ENCODE measurements around the gene TANGO6.

TANGO6 gene

GRCh38 chr16:68902003-68902968 lies 59.0 kb downstream of the TANGO6 start:
- no peak overlapping the region for H3K4me3 ChIP-seq (ENCODE audit: low read length)
- DNase-seq (ENCODE audit: low read depth, low spot score) = peak; percentile 39

GRCh38 chr16:68902969-68903345 lies 59.6 kb downstream of the TANGO6 start:
- no peak for DNase-seq (ENCODE audit: low read depth, low spot score)
- H3K4me3 ChIP-seq (ENCODE audit: low read length) = no peak overlapping the region

GRCh38 chr16:68907297-68907696 lies 64.0 kb downstream of the TANGO6 start:
- no peak for DNase-seq (ENCODE audit: low read depth, low spot score)
- no peak overlapping the region for H3K4me3 ChIP-seq (ENCODE audit: low read length)

DNA sequence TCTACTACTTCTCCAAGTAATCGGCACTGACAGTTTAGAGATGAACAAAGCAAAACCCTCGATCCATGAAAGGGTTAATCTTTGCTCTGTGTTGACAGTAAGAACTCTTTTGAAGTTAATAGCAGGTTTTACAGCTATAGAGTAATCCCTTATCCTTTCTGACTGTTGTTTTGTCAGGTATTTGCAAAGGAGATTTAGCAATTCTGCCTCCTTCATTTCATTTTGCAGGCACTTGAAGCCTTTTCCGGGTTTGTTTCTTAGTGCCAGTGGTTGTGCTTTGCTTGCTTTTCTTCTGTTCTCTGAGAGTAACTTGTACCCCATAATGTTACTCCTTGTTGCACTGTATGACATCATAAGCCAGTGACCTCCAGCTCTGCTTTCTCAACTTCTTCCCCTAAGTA lies 64.5 kb downstream of the TANGO6 start:
- H3K4me3 ChIP-seq (ENCODE audit: low read length) = no peak overlapping the region
- no peak for DNase-seq (ENCODE audit: low read depth, low spot score)

DNA sequence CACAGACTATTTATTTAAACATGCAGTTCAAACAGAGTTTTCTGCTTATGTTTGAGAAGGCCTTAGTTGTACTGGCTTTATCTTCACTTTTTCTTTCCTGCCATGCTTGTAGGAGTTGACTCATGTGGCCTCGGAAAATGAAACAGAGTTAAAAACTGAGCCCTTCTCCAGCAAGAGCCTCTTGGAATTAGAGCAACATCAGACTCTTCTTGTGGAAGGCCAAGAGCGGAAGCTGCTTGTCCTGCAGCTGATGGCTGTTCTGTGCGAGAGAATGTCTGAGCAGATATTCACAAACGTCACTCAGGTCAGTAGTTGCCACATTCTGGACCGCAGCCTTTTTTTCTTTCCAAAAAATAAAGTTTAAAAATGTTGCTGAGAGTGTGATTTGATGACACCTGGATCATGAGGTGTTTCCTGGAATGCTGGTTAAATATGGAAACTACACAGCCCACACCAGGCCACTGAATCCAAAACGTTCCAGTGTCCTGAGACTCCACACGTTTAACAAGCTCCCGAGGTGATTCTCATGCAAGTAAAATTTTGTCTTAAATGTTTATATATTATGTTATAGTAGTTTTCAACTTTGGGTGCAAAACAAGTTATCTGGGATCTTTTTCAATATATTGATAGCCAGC lies 65.9 kb downstream of the TANGO6 start:
- no peak overlapping the region for H3K4me3 ChIP-seq (ENCODE audit: low read length)
- no peak for DNase-seq (ENCODE audit: low read depth, low spot score)

DNA sequence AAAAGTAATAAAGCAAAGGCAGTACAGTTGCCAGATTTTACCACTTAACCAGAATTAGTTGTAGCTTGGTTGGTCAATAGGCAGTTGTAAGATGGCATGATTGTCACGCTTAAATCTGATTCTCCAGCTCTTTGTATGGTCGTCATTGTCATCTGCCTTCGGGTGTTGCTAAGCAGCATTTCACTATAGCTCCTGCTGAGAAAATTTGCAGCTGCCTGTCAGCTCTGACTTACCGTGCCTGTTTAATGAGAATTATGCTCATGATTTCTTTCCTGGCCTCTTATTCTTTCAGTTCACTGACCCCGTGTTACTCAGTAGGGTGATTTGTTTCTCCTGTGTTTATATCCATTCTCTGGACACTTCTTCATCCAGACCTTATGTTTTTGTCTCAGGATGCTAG lies 66.7 kb downstream of the TANGO6 start:
- no peak for DNase-seq (ENCODE audit: low read depth, low spot score)
- no peak overlapping the region for H3K4me3 ChIP-seq (ENCODE audit: low read length)

GRCh38 chr16:68915589-68915988 lies 72.3 kb downstream of the TANGO6 start:
- H3K4me3 ChIP-seq (ENCODE audit: low read length) = no peak overlapping the region
- no peak for DNase-seq (ENCODE audit: low read depth, low spot score)

- no peak overlapping the region for H3K4me3 ChIP-seq (ENCODE audit: low read length)
- DNase-seq (ENCODE audit: low read depth, low spot score) = no peak
Observed at GRCh38 chr16:68917541-68917940, 74.2 kb downstream of the TANGO6 start.

DNA sequence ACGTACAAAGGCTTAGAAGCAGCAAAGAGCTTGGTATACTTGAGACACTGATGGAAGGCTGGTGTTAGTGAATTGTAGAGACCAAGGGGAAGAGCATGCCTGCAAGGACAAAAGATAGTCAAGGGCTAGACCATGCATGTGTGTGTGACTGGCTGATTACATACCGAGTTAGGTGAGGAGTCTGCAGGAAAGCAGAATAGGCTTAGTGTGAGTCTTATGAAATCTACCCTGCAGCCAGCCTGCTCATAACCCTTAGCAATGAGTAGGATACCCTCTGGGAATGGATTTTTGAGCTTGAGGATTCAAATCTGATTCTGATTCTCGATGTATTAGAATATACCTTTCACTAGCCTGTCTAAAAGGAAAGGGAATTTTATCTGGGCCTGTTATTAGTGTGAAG lies 77.0 kb downstream of the TANGO6 start:
- H3K4me3 ChIP-seq (ENCODE audit: low read length) = no peak overlapping the region
- DNase-seq (ENCODE audit: low read depth, low spot score) = no peak

DNA sequence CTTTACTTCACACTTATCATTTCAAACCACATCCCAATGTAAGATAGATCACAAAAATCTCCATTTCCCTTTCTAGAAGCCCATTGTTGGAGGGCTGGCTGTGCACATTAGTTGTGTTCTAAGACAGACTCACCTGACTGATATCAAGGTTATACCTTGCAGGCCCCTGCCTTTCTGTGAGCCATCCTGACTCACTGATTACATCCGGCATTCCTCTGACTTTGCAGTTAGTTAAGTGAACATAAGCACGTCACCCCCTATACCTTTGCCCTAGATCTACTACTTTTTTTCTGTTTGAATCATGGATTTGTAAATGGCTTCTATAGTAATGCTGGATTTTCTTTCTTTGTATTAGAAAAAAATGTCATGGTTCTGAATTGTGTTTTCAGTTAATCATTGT lies 78.3 kb downstream of the TANGO6 start:
- no peak overlapping the region for H3K4me3 ChIP-seq (ENCODE audit: low read length)
- no peak for DNase-seq (ENCODE audit: low read depth, low spot score)

DNA sequence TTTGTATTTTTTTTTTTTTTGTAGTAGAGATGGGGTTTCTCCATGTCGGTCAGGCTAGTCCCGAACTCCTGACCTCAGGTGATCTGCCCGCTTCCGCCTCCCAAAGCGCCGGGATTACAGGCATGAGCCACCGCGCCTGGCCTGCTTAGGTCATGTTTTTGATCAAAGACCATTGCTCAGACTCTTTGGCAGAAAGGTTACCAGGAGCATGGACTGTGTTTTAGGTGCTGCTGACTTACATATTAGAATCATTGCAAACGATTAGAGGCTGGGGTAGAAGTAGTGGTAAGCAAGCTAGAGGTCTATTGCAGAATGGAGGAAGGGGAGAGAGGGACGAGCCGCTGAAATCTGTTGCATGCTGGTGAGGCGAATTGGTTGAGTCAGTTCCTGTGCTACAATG lies 79.8 kb downstream of the TANGO6 start:
- no peak for DNase-seq (ENCODE audit: low read depth, low spot score)
- H3K4me3 ChIP-seq (ENCODE audit: low read length) = no peak overlapping the region

GRCh38 chr16:68927018-68927417 lies 83.7 kb downstream of the TANGO6 start:
- H3K4me3 ChIP-seq (ENCODE audit: low read length) = no peak overlapping the region
- DNase-seq (ENCODE audit: low read depth, low spot score) = no peak

- no peak for DNase-seq (ENCODE audit: low read depth, low spot score)
- no peak overlapping the region for H3K4me3 ChIP-seq (ENCODE audit: low read length)
Observed at GRCh38 chr16:68931196-68931595, 87.9 kb downstream of the TANGO6 start.

- H3K4me3 ChIP-seq (ENCODE audit: low read length) = no peak overlapping the region
- no peak for DNase-seq (ENCODE audit: low read depth, low spot score)
Observed at GRCh38 chr16:68934402-68934801, 91.1 kb downstream of the TANGO6 start.

DNA sequence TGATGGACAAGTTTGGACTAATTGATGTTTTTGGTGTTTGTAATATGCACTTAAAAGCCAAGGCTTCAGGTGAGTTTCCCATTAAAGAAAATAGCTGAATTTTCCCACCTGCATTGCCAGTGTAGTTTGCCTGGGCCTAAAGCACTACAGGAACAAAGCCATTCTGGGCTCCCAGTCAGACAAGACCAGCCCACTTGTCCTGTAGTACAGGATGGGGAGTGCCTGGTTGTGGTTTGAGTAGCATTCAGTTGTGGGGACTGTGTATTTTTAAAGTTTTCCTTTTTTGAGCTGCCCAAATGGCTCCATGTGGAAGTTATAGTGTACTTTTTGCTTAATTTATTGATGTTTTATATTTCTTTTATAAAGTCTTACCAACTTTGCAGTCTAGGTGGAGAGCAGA lies 91.7 kb downstream of the TANGO6 start:
- no peak overlapping the region for H3K4me3 ChIP-seq (ENCODE audit: low read length)
- DNase-seq (ENCODE audit: low read depth, low spot score) = no peak

- DNase-seq (ENCODE audit: low read depth, low spot score) = no peak
- no peak overlapping the region for H3K4me3 ChIP-seq (ENCODE audit: low read length)
Observed at GRCh38 chr16:68936736-68937631, 93.7 kb downstream of the TANGO6 start.

DNA sequence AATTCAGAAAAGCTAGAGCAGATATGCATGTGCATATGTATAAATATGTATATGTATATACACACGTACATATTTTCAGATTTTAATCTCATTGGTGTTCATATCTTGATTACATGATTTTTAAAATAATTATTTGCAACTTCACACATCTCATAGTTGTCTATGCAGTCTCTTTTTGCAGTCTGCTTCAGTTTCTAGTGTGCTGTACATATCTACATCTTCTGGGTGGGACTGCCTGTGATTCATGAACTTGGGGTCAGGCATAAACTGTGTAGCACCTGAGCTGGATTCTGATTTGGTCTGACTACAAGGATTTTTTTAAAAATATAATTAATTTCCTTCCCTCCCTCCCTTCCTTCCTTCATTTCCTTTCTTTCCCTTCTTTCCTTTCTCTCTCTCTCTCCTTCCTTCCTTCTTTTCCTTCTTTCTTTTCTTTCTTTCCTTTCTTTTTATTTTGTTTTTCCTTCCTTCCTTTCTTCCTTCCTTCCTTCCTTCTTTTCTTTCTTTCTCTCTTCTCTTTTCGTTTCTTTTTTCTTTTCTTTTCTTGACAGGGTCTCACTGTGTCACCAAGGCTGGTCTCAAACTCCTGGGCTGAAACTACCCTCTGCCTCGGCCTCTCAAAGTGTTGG lies 96.5 kb downstream of the TANGO6 start:
- no peak for DNase-seq (ENCODE audit: low read depth, low spot score)
- no peak overlapping the region for H3K4me3 ChIP-seq (ENCODE audit: low read length)

- no peak overlapping the region for H3K4me3 ChIP-seq (ENCODE audit: low read length)
- no peak for DNase-seq (ENCODE audit: low read depth, low spot score)
Observed at GRCh38 chr16:68940816-68941215, 97.5 kb downstream of the TANGO6 start.

GRCh38 chr16:68943961-68944360 lies 100.6 kb downstream of the TANGO6 start:
- H3K4me3 ChIP-seq (ENCODE audit: low read length) = no peak overlapping the region
- no peak for DNase-seq (ENCODE audit: low read depth, low spot score)
